SH-SY5Y (cell line): Measurements from ENCODE around the gene MCF2L.

Experiments
- GATA2 ChIP-seq: IDR thresholded peaks from 2 replicates; pipeline ENCODE4 v1.6.1; 2011; ENCODE audit warnings: mild to moderate bottlenecking, low read depth, low read length
- GATA3 ChIP-seq: IDR thresholded peaks from 2 replicates; pipeline ENCODE4 v1.6.1; 2011; ENCODE audit warnings: low read depth, mild to moderate bottlenecking, low read length, moderate library complexity

Gene MCF2L

DNA sequence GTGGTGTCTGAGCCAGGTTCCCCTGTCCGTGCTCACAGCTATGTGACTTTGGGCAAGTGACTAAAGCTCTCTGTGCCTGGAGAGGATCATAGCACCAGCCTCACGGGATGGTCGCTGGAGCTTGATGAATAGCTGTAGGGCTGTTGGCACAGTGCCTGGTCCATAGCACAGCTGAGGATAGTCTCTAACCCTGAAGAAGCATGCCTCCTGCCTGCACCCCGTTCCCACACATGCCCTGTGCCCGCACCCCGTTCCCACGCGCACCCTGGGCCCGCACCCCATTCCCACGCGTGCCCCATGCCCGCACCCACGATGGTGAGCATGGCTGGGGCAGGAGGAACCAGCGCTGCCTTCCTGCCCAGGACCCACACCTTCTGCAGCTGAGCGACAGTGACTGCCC, 72.9 kb downstream of the MCF2L start:
- TF ChIP-seq GATA3 (no peak), GATA2 (no peak)

DNA sequence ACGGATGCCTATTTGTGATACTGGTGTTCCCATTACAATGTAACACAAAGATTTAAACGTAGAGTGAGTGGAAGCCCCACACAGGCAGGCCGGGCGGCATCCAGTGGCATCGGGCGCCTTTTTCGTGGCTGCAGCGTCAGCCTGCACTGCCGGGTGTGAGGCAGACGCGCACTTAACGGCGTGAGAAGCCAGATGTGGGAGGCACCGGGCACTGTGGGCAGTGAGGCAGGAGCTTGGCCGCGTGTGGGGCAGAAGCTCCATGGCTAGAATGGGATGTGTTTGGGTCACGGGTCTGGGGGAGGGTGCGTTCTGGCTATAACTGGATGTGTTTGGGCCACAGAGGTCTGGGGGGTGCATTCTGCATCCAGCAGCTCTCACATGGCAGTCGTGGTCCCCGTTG, 73.4 kb downstream of the MCF2L start:
- no peak for TF ChIP-seq GATA3
- TF ChIP-seq GATA2, result no peak

DNA sequence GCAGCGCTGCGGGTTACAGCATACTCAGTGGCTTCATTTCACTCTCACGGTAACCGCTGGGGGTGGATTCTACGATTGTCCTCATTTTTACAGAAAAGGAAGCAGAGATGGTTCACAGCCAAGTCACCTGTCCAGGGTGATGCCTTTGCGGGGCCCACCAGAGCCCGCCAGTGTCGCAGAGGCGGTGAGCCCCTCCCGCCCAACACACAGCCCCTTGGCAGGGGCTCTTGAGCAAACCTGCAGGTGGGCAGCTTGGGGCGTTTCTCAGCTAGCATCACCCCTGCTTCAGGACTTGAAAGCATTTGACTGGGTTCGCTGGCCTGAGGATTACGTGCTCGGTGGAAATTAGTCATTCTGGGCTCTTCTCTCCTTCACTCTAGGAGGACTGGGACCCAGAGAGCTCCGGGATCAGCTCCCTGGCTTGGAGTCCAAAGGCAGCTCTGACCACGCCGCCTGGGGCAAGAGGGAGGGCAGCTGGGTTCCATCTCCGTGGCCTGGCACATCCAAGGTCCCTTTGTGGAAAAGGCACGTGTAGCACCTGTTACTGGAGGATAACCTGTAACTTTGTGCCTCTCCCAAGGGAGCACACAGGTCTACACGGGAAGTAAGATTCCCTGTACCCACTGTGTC, 74.1 kb downstream of the MCF2L start:
- TF ChIP-seq GATA3 (no peak), GATA2 (no peak)

DNA sequence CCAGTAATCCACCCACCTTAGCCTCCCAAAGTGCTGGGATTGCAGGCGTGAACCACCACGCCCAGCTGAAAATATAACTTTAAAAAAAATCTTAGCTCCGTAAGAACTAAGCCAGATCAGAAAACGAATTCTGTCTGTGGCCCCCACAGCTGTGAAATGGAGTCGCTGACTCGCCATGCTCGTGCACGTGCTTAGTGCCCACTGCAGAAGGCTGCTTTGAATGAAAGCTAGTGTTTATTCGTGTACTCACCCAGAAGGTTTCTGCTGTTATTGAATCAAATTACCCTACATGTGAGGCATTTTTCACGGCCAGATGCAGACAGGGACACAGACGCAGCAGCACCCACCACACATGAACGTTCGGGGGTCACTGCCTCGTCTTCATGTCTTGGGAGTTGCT, 74.9 kb downstream of the MCF2L start:
- TF ChIP-seq GATA2 (no peak), GATA3 (no peak)

DNA sequence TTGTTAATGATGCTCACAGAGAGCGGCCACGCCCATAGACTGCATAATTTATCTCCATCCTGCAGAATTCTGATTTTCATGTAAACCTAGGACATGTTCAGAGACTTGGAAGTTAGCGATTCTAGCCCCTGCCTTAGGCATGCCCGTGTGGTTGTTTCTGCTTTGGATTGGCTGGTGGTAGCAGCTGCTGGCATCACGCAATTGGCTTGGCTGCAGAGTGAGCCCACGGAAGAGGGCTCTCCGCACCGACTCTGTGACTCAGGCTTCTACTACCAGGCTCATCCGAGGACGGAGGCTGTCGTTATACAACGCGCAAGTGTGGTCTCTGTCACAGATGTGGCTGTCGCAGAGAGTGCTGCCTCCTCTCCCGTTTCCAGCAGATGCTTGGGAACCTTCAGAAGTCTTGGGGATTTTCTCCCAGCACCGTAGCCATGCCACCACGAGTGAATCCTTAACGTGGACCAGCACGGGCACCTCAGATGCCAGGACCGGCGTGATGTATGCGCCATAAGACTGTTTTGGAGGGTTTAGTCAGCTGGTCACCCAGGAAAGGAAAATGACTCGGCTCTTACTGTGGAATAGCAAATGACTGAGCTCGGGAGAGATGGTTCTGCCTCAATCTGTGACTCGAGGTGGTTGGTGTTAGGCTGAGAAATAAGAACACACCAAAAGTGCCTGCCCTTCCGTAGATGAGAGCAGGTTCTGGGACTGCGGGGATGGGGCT, 75.5 kb downstream of the MCF2L start:
- TF ChIP-seq GATA3 (no peak), GATA2 (no peak)

DNA sequence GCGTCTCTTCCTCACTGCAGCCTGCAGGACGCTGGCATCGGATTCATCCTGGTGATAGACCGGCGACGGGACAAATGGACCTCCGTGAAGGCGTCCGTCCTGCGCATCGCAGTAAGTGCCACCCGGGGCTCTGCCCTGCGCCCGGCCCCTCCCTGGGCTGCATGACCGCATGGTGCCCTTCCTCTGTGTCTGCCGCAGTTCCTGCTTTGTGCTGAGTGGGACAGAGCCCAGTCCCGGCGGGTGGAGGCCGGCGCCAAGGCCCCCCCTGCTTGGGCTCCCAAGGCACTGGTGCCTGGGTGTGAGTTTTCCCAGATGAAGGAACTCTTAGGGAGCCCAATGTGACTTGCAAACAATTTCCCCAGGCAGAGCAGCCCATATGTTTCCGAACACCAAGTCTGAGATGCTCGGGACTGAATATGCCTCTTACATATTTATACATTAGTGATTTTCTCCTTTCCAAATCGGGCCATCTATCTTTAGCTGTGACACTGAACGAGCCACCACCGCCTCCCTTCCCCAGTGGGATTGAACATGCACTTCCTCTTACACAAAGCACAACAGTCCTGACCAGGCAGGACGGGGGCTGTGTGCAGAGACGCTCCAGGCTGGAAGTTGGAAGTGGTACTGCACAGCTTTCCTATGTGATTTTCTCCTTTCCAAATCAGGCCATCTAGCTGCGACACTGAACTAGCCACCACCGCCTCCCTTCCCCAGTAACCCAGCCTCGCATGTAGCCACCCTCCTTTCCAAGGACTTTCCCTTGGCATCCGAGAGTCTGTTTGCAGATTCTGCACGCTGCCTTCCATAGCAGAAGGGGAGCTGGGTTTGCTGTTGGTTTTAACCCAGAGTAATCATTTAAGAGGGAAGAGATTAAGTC, 76.5 kb downstream of the MCF2L start:
- TF ChIP-seq GATA2 (no peak), GATA3 (no peak)

DNA sequence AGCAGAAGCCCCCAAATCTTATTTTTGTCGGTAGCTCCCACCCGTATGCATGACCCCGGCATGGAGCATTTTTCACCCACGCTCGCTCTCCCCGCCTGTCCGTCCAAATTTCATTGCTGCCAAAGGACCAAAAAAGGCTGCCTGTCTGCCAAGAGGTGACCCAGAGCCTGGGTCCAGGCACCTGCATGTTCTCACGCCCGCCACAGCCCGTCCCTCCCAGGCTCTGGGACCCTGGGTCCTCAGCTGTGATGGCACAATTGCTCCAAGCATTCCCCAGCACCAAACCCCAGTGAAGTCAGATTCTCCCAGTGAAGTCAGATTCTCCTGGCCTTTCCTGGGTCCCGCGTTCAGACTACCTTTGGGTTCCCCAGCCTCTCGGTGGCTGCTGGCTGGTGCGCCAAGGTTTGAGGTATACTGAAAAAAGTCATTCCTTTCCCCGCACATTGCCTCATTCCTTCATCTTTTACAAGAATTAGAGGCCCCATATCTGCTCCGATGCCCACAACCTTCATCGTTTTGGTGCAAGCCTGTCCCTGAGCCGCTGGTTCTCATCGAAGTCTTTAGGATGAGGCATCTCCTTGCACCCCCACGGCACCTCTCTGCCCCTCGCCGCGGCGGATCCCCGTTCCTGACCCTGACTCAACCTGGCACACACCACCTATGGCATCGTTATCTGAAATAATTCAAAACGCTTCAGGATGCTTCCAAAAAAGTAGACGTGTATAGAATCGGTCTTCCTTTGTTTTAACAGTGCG, 77.3 kb downstream of the MCF2L start:
- TF ChIP-seq GATA3, result no peak
- no peak for TF ChIP-seq GATA2

DNA sequence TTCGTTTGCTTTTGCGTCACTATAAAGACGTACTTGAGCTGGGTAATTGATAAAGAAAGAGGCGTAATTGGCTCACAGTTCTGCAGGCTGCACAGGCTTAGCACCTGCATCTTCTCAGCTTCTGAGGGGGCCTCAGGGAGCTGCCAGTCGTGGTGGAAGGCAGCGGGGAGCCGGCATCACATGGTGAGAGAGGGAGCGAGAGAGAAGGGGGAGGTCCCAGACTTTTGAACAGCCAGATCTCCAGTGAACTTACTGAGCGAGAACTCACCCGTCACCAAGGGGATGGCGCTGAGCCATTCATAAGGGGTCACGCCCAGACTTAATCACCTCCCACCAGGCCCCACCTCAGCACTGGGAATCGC, 77.8 kb downstream of the MCF2L start:
- TF ChIP-seq GATA3 (no peak), GATA2 (no peak)

DNA sequence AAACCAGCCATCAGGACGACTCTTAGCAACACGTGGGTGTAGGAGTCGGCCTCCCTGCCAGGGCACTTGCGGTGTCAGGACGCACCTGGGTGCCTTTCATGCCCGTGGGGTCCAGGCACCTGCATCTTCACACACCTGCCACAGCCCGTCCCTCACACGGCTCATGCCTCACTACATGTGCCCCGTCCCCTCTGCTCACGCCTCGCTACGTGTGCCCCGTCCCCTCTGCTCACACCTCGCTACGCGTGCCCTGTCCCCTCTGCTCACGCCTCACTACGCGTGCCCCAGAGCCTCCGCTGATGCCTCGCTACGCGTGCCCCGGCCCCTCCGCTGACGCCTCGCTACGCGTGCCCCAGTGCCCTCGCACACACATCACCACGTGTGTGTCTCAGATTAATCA, 78.6 kb downstream of the MCF2L start:
- TF ChIP-seq GATA3, result no peak
- no peak for TF ChIP-seq GATA2

DNA sequence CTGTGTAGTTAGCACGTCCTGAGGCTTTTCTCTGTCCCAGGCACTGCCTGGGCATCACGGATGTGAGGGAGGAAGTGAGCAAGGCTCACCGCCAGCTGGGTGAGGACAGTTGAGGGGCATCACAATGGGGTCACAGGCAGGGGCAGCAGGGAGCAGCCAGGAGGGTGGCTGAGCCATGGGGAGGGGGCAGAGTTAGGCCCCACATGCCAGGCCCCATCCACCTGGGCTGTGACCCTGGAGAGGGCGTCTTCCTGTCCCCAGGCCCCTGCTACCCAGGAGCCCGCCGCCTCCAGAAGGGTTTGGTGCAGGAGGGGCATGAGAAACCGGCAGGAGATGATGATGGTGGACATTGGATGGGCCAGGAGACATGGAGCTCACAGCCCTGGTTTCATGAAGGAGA, 79.8 kb downstream of the MCF2L start:
- no peak for TF ChIP-seq GATA2
- TF ChIP-seq GATA3, result no peak

DNA sequence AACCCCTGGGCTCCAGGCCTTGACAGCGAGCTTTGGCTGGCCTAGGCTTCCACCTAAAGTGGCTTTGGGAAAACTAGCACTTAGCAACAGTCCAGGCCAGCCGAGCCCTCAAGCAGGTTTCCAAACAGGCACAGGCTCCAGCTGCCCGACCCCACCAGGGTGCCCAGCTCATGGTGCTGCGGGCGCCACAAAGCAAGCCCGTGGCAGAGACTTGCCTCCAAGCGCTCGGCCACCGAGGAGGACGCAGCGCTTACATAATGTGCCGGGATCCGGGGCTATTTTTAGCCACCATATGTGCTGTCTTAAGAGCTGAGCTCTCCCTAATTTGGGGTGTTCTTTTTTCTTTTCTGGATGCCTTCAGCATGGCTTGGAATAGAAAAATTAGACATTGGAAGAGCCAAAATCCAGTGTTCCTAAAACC, 80.5 kb downstream of the MCF2L start:
- no peak for TF ChIP-seq GATA3
- TF ChIP-seq GATA2, result no peak

DNA sequence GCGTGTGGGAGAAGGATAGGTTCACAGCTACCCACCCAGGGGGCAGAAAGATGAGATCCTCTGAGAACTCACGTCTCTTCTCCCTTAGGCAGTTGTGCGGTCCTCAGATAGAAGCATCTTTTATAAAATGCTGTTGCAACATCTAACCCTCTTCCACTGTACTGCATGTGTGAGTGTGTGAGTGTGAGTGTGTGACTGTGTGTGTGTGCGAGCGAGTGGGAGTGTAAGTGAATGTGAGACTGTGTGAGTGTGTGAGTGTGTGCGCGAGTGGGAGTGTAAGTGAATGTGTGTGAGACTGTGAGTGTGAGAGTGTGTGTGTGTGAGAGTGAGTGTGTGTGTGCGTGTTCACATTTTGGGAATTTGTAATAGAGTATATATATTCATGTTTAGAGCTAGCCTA, 81.0 kb downstream of the MCF2L start:
- TF ChIP-seq GATA3 (no peak), GATA2 (no peak)

DNA sequence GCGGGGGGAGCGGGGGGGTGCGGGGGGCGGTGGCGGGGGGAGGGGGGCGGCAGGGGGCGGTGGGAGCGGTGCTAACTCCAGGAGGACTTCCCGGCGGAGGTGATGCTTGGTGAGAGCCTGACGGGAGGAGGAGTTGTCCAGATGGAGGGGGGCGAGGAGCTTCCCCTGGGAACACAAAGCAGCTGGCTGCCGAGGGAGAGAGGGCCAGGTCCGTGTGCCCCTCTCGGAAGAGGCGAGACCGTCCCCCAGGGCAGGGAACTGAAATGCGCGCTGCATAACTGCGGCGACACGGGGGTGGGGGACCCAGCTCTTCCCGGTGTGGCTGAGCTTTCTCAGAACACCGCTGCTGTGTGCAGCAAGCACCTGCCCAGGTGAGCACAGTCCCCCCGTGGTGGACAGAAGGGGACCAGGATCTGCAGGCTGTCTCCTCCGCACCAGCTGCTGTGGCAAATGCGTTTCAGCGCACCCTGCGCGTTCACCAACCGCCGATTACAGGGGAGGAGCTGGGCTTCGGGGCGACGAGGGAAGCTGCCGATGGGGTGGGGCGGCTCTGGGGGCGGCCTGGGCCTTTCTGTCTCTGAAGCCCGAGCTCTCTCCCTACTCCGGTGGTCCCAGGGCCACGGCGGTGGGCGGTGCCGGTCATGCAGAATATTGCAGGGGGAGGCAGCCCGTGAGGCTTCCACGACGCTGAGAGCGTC, 81.9 kb downstream of the MCF2L start:
- TF ChIP-seq GATA2 (no peak), GATA3 (no peak)
